ENCODE measurements around the gene FARP2.

The FARP2 gene

GRCh38 chr2:241493092-241493491 lies 137.0 kb downstream of the FARP2 start (continued):
- TF ChIP-seq ZBTB10 (tag by site-specific recombination; IDR thresholded peaks at IDR 0.05), result no peak
- no peak for TF ChIP-seq ZNF558 (tag by site-specific recombination; IDR thresholded peaks at IDR 0.05)

GRCh38 chr2:241494311-241494908 lies 138.3 kb downstream of the FARP2 start:
- no peak overlapping the region for H3K4me3 ChIP-seq (ENCODE audit: low read depth, low read length)
- TF ChIP-seq ZNF530 (tag by site-specific recombination; IDR thresholded peaks at IDR 0.05; ENCODE audit: low read depth) (no peak), ZNF623 (tag by site-specific recombination; IDR thresholded peaks at IDR 0.05) (no peak), ZNF449 (tag by site-specific recombination; IDR thresholded peaks at IDR 0.05) (no peak), TRIM28 (IDR thresholded peaks at IDR 0.05; ENCODE audit: borderline replicate concordance, low read length) (no peak), BCL11B (tag by site-specific recombination; IDR thresholded peaks at IDR 0.05; ENCODE audit: low read depth) (no peak), ZNF248 (tag by site-specific recombination; IDR thresholded peaks at IDR 0.05) (no peak), ZNF350 (tag by site-specific recombination; IDR thresholded peaks at IDR 0.05) (no peak), ZNF335 (tag by site-specific recombination; conservative IDR thresholded peaks at IDR 0.05) (no peak), GLIS1 (tag by site-specific recombination; IDR thresholded peaks at IDR 0.05) (no peak), ZSCAN23 (tag by site-specific recombination; IDR thresholded peaks at IDR 0.05) (no peak), REST (tag by site-specific recombination; IDR thresholded peaks at IDR 0.05) (no peak), ZSCAN30 (tag by site-specific recombination; IDR thresholded peaks at IDR 0.05) (no peak), SCRT1 (tag by site-specific recombination; IDR thresholded peaks at IDR 0.05; ENCODE audit: borderline replicate concordance) (no peak), ZFP3 (tag by site-specific recombination; IDR thresholded peaks at IDR 0.05; ENCODE audit: low read depth) (no peak), ZNF140 (tag by site-specific recombination; IDR thresholded peaks at IDR 0.05) (no peak), ZFP37 (tag by site-specific recombination; IDR thresholded peaks at IDR 0.05) (no peak), ZNF311 (tag by site-specific recombination; IDR thresholded peaks at IDR 0.05; ENCODE audit: borderline replicate concordance) (no peak), GFI1B (tag by site-specific recombination; IDR thresholded peaks at IDR 0.05) (no peak), ZSCAN16 (tag by site-specific recombination; IDR thresholded peaks at IDR 0.05) (no peak), PRDM1 (tag by site-specific recombination; IDR thresholded peaks at IDR 0.05) (no peak)
- no peaks in the 10 kb centered on the region for H3K9me3 ChIP-seq (ENCODE audit: control insufficient read depth, insufficient read depth, low read depth, low read length)
- peaks cover 4 to 97% of the 10 kb centered on the region in 2 experiments; a peak in 2 of 3 replicates for H3K36me3 ChIP-seq (ENCODE audit: control insufficient read depth in 2 of 2, insufficient read depth in 1 of 2, low read length in 2 of 2)
- H3K4me1 ChIP-seq (ENCODE audit: control insufficient read depth, insufficient read depth, low read length), result no peaks in the 10 kb centered on the region
- ChIA-PET POLR2A (no interaction called here), CTCF (no interaction called here)
- no peak overlapping the region for H3K27ac ChIP-seq (ENCODE audit: extremely low read depth, low read depth, low read length)

Measured in HEK293 (cell line).